ENCODE results near the gene COL4A2.

COL4A2 gene

DNA sequence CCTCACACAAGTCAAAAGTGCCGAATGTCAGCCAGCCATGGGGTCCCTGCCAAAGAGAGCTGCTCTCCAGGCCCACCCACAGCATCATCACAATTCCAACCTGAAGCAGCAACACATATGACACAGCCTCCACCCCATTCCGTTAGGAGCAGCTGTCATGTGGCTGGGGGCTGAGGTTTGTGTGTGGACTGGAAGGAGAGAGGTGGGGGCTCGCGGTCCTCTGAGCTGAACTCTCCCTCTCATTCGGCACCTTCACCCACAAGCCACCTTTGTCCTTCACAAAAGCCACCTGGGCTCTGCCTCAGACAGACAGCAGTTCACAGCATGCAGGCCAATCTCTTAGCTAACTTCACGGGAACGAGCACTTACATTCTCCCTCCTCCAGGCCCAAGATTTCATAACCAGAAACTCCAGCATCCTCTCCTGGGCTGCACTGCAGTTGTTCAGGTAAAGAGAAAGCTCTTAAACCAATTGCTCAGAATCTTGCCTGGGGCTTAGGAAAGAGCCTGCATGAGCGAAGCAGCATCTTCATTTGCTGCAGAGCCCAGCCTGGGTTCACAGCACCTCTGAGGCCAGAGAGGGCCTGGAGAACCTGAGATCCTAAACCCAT lies 247.2 kb downstream of the COL4A2 start:
- no peak for TF ChIP-seq CTCF (IDR thresholded peaks at IDR 0.05; ENCODE audit: borderline replicate concordance, insufficient read depth, low read depth, low read length)
- H3K4me3 ChIP-seq (ENCODE audit: low read depth, low read length) = no peak overlapping the region

GRCh38 chr13:110554946-110555345 lies 247.9 kb downstream of the COL4A2 start:
- H3K4me3 ChIP-seq (ENCODE audit: low read depth, low read length) = no peak overlapping the region
- TF ChIP-seq CTCF (IDR thresholded peaks at IDR 0.05; ENCODE audit: borderline replicate concordance, insufficient read depth, low read depth, low read length) = no peak

DNA sequence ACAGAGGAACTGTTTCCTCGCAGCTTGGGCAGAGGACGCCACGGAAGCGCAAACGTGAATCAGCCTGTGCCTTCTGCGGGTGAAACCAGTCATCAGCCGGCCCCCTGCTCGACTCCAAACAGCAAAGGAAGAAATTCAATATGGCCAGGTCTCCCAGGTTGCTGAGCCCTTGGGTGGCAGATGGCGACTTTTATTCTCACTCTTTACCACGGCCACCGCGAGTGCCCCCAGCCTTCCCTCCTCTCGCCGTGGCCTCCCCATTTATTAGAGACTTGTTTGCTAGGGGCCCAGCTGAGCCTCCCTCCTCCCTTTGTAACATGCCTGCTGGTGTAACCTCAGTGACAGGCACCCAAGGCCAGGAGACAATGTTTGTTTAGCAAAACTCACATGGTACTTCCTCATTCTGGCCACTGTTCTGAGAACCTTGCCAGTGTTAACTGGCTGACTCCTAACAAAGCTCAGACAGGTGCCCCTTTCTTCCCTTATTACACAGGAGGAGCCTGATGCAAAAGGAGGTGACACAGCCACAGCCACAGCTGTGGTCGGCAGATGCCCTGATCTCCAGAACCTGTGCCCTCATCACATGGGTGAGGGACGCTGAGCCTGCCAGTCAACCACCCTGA lies 248.6 kb downstream of the COL4A2 start:
- no peak for TF ChIP-seq CTCF (IDR thresholded peaks at IDR 0.05; ENCODE audit: borderline replicate concordance, insufficient read depth, low read depth, low read length)
- H3K4me3 ChIP-seq (ENCODE audit: low read depth, low read length) = no peak overlapping the region

DNA sequence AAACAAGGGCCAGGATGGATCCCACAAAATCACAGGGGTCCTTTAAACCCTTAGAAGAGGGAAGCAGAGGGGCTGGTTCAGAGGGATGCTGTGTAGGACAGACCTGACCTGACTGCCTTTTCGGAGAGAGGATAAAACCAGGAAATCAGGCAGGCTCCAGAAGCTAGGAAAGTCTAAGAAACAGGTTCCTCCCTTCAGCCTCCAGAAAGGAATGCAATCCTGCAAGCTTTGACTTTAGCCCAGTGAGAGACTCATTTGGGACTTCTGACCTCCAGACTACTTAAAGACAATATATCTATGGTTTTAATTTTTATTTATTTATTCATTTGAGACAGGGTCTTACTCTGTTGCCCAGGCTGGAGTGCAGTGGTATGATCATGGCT lies 249.1 kb downstream of the COL4A2 start:
- H3K4me3 ChIP-seq (ENCODE audit: low read depth, low read length) = no peak overlapping the region
- no peak for TF ChIP-seq CTCF (IDR thresholded peaks at IDR 0.05; ENCODE audit: borderline replicate concordance, insufficient read depth, low read depth, low read length)

- no peak for TF ChIP-seq CTCF (IDR thresholded peaks at IDR 0.05; ENCODE audit: borderline replicate concordance, insufficient read depth, low read depth, low read length)
- no peak overlapping the region for H3K4me3 ChIP-seq (ENCODE audit: low read depth, low read length)
Observed at GRCh38 chr13:110557082-110557481, 250.0 kb downstream of the COL4A2 start.

DNA sequence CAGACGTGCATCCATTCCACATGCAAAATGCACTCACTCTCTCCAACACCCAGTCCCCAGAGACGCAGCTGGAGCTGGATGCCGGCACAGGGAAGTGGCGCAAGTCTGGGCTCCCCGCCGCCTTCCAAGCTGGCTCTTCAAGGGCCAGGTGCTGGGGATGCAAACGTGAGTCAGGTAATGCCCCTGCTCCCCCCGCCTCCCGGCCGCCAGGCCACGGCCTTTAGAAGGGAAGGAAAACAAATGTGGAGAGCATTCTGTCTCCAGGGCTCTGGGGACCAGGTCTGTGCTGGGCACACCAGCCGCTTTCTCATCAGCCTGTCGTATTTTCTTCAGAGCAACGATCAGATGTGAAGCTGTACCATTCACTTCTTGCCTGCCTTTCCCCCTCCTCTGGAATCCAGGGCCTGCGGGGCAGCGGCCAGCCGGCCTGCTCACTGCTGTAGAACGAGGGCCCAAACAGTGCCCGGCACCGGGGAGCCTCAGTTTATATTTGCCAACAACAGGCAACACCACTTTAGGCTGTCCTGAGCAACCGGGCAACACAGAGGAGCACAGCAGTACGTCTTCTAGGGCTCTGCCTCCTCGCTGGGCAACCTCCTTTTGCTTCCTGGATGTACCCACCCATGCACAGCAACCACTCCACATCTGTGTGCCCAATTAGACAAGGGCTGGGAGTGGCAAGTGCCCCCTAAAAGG lies 250.7 kb downstream of the COL4A2 start:
- no peak for TF ChIP-seq CTCF (IDR thresholded peaks at IDR 0.05; ENCODE audit: borderline replicate concordance, insufficient read depth, low read depth, low read length)

More for the DNA sequence above, 250.7 kb downstream of the COL4A2 start:
- H3K4me3 ChIP-seq (ENCODE audit: low read depth, low read length) = no peak overlapping the region
